Measurements from ENCODE around the gene KRTAP16-1. TPM values are rescaled to one million over a fixed set of nuclear protein-coding genes. Genes with fewer than 3 reads are reported as not detected.
"Not testable (repeated sequence)": the region's sequence is repeated elsewhere in the genome, so short reads cannot be mapped to it uniquely, and the experiment has no call there.

KRTAP16-1 gene
- total RNA-seq, 2 donors from 2014 or later: not detected

DNA sequence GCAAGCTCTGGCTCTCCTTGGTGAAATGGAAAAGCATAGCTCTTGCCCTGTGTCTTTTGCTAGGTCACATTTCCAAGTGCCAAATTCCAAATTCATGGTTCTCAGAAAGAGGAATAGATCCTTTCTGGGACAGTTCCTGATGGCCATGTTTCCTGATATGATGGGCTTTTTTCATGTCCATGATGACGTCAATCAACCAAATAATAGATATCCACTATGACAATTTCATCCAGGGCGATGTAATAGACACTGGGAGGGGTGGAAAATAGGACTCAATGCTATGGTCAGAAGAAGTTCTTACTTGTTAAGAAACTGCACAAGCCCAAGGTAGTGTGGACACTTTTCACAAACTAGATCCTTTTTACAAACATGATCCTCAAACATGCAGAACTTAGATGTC is 42.1 kb upstream of the KRTAP16-1 start:
- Histone ChIP-seq H3K4me3 (ENCODE audit: low read length) (no peak overlapping the region), H3K9me3 (ENCODE audit: control insufficient read depth, low read length) (no peaks in the 10 kb centered on the region), H3K27ac (ENCODE audit: low read depth, low read length) (no peak overlapping the region), H3K9ac (ENCODE audit: extremely low read depth, low read length, poor library complexity, severe bottlenecking) (no peak overlapping the region), H3K27me3 (ENCODE audit: control insufficient read depth, insufficient read depth, low read length, poor library complexity, severe bottlenecking) (peaks cover 9% of the 10 kb centered on the region), H3K4me1 (ENCODE audit: control insufficient read depth, insufficient read depth, low read length) (no peaks in the 10 kb centered on the region), H3K36me3 (ENCODE audit: control insufficient read depth, insufficient read depth, low read length) (no peaks in the 10 kb centered on the region)
- H3K9me3 Mint-ChIP-seq: no peaks in the 10 kb centered on the region
- TF ChIP-seq, protein P1, sequence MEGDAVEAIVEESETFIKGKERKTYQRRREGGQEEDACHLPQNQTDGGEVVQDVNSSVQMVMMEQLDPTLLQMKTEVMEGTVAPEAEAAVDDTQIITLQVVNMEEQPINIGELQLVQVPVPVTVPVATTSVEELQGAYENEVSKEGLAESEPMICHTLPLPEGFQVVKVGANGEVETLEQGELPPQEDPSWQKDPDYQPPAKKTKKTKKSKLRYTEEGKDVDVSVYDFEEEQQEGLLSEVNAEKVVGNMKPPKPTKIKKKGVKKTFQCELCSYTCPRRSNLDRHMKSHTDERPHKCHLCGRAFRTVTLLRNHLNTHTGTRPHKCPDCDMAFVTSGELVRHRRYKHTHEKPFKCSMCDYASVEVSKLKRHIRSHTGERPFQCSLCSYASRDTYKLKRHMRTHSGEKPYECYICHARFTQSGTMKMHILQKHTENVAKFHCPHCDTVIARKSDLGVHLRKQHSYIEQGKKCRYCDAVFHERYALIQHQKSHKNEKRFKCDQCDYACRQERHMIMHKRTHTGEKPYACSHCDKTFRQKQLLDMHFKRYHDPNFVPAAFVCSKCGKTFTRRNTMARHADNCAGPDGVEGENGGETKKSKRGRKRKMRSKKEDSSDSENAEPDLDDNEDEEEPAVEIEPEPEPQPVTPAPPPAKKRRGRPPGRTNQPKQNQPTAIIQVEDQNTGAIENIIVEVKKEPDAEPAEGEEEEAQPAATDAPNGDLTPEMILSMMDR (conservative IDR thresholded peaks at IDR 0.05): no peak
- WGBS, 2 experiments (ENCODE audit: insufficient coverage in 1 of 2, insufficient read length in 1 of 2): 94% methylated on average over 2 of the region's 2 CpGs; no CpG with 5 or more reads in 1 of the 2 experiments
- no peaks in the 10 kb centered on the region for H3K36me3 Mint-ChIP-seq (ENCODE audit: low read depth)
- no peaks in the 10 kb centered on the region for H3K4me1 Mint-ChIP-seq
- H3K4me3 Mint-ChIP-seq: no peak overlapping the region
- H3K27ac Mint-ChIP-seq: no peak overlapping the region
- no peak for DNase-seq
- peaks cover 9% of the 10 kb centered on the region for H3K27me3 Mint-ChIP-seq (ENCODE audit: insufficient read depth)

- not testable (repeated sequence) for H3K9me3 Mint-ChIP-seq; H3K27ac ChIP-seq (ENCODE audit: low read depth, low read length); H3K9ac ChIP-seq (ENCODE audit: extremely low read depth, low read length, poor library complexity, severe bottlenecking); H3K36me3 ChIP-seq (ENCODE audit: control insufficient read depth, insufficient read depth, low read length); H3K4me3 ChIP-seq (ENCODE audit: low read length); H3K9me3 ChIP-seq (ENCODE audit: control insufficient read depth, low read length); H3K27me3 Mint-ChIP-seq (ENCODE audit: insufficient read depth); H3K27me3 ChIP-seq (ENCODE audit: control insufficient read depth, insufficient read depth, low read length, poor library complexity, severe bottlenecking); H3K4me1 ChIP-seq (ENCODE audit: control insufficient read depth, insufficient read depth, low read length); H3K4me3 Mint-ChIP-seq; H3K36me3 Mint-ChIP-seq (ENCODE audit: low read depth); H3K4me1 Mint-ChIP-seq; H3K27ac Mint-ChIP-seq
- 83 to 91% methylated on average over 6 to 16 of the region's 16 CpGs for WGBS, 2 experiments (ENCODE audit: insufficient coverage in 1 of 2, insufficient read length in 1 of 2)
- DNase-seq: peak; percentile 22
These were observed 41.3 kb upstream of the KRTAP16-1 start, which contains the start of gene KRT33A for GRCh38 chr17:41350381-41350878. TSS of gene KRT33A (minus strand) at chr17:41350828. CDS start at chr17:41350767, 61 bp downstream.

DNA sequence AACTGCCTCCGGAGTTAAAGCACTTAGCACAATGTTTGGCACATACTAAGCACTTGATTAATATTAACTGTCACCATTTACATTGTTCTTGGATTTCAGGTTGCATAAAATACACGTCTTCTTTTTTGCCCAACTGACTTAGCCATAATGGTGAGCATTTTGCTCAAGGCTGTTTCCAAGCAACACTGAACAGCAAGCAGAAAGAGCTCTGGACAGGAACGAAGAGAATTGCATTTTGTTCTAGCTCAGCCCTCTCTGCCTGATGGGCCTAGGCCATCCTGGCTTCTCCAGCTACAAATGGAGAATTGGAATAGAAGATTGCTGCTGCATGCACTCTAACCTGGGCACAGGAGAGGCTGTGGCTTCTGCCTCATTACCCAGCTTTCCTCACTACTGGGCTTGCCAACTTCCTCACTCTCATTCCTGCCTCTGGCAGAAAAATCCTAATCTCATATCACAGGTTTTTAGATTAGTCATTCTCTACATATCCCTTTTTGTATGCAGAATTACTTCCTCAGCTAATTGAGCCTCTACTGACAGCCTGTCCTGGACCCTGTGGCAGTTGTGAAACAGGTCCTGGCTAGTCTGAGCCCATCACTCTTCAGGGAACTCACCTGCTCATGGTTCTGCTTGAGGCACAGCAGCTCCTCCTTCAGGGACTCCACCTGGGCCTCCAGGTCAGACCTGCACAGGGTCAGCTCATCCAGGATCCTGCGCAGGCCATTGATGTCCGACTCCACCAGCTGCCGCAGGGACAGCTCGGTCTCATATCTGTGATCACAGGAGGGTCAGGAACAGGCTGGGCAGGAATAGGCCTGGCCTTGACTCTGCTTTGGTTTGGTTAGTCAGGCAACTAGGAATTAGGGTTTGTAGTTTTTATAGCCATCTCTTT is 39.0 kb upstream of the KRTAP16-1 start:
- Mint-ChIP-seq H3K27me3 (ENCODE audit: insufficient read depth) (peaks cover 10% of the 10 kb centered on the region), H3K27ac (no peak overlapping the region), H3K4me1 (no peaks in the 10 kb centered on the region), H3K9me3 (peaks cover 12% of the 10 kb centered on the region), H3K36me3 (ENCODE audit: low read depth) (no peaks in the 10 kb centered on the region), H3K4me3 (no peak overlapping the region)
- no peaks in the 10 kb centered on the region for H3K4me1 ChIP-seq (ENCODE audit: control insufficient read depth, insufficient read depth, low read length)
- H3K4me3 ChIP-seq (ENCODE audit: low read length): no peak overlapping the region
- peaks cover 9% of the 10 kb centered on the region for H3K27me3 ChIP-seq (ENCODE audit: control insufficient read depth, insufficient read depth, low read length, poor library complexity, severe bottlenecking)
- DNase-seq: peak; percentile 35
- H3K9me3 ChIP-seq (ENCODE audit: control insufficient read depth, low read length): peaks cover 5% of the 10 kb centered on the region
- no peak overlapping the region for H3K9ac ChIP-seq (ENCODE audit: extremely low read depth, low read length, poor library complexity, severe bottlenecking)
- no peaks in the 10 kb centered on the region for H3K36me3 ChIP-seq (ENCODE audit: control insufficient read depth, insufficient read depth, low read length)
- WGBS, 2 experiments (ENCODE audit: insufficient coverage in 1 of 2, insufficient read length in 1 of 2): 90 to 94% methylated on average over 7 of the region's 7 CpGs
- TF ChIP-seq, protein P1 (conservative IDR thresholded peaks at IDR 0.05): no peak
- H3K27ac ChIP-seq (ENCODE audit: low read depth, low read length): no peak overlapping the region

DNA sequence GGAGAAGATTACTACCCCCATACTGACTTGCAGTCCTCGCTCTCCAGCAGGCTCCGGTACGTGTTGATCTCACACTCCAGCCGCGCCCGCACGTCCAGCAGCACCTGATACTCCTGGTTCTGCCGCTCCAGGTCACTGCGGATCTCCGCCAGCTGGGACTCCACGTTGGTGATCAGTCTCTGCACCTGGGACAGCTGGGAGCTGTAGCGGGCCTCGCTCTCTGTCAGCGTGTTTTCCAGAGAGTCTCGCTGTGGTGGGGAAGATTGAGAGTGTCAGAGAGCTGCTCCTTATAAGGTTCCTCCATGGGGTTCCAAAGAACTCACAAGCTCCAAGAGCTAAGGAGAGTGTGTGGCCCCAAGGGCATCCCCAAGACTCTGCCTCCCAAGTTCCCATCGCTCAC is 37.3 kb upstream of the KRTAP16-1 start:
- peaks cover 21% of the 10 kb centered on the region for H3K9me3 ChIP-seq (ENCODE audit: control insufficient read depth, low read length)
- not testable (repeated sequence) for H3K4me1 Mint-ChIP-seq; H3K4me3 ChIP-seq (ENCODE audit: low read length); H3K36me3 ChIP-seq (ENCODE audit: control insufficient read depth, insufficient read depth, low read length); H3K27ac ChIP-seq (ENCODE audit: low read depth, low read length); H3K9ac ChIP-seq (ENCODE audit: extremely low read depth, low read length, poor library complexity, severe bottlenecking); H3K27me3 ChIP-seq (ENCODE audit: control insufficient read depth, insufficient read depth, low read length, poor library complexity, severe bottlenecking); H3K27ac Mint-ChIP-seq; H3K4me1 ChIP-seq (ENCODE audit: control insufficient read depth, insufficient read depth, low read length); H3K36me3 Mint-ChIP-seq (ENCODE audit: low read depth); H3K4me3 Mint-ChIP-seq
- Mint-ChIP-seq H3K27me3 (ENCODE audit: insufficient read depth) (peaks cover 14% of the 10 kb centered on the region), H3K9me3 (peaks cover 29% of the 10 kb centered on the region)
- peak; percentile 14 for DNase-seq
- 90 to 95% methylated on average over 8 to 16 of the region's 16 CpGs for WGBS, 2 experiments (ENCODE audit: insufficient coverage in 1 of 2, insufficient read length in 1 of 2)

Data from endodermal cell (in vitro differentiated cells).